ENCODE data around the gene CTNNBIP1.

CTNNBIP1 gene

DNA sequence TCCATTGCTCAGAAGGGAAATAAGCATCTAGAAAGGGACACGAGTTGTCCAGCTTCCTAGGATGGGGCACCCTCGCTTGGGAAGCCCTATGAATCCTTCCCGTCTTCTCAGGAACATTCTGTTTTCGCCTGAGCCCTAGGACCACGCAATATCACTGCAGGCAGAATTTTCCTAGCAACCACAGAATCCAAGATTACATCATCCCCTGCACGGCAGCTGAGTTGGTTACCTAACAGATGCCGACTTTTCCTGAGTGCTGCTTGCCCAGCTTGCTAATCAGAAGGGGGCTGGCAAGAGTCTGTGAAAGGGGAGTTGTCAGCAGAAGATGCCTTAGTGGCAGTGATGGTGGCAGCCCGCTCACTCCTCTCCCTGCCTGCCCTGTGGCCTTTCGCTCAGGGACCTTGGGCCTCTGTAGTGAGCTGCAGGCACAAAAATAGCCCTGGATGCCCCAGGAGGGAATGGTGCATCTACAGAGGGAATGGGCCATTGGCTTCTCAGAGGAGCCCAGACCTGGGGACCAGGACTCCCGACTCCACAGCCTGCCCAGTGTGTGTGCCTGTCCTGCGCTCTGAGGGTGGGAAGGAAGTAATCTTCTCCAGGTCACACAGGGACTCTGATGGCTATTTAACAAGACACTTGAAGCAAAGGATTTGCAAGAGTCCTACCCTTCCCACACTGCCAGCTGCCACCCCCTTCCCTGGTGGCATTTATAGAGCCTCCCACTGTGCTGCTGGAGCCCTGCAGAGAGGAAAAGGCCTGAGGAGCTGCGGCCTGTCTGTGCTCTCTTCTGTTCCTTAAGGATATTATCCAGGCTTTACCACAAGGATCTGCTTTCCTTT lies 57.4 kb downstream of the CTNNBIP1 start:
- no peak for DNase-seq (ENCODE audit: low read depth)

DNA sequence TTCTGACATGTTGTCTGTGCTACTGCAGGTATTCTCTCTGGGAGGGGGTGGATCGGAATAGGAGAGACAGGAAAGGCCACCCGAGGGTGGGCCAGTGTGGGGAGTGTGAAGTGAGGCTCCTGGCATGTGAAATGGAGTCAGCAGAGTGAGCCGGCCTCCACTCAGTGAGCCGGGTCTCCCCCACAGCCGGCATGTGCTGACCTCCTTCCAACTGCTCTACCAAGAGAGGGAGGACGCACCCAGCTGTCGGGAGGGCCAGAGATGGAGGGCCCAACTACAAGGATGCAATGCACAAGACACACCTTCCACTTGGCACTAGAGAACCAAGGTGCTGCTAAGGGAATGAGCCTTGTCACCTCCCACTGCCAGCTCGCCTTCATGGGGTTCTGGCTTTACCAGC lies 58.1 kb downstream of the CTNNBIP1 start:
- DNase-seq (ENCODE audit: low read depth), result no peak

DNA sequence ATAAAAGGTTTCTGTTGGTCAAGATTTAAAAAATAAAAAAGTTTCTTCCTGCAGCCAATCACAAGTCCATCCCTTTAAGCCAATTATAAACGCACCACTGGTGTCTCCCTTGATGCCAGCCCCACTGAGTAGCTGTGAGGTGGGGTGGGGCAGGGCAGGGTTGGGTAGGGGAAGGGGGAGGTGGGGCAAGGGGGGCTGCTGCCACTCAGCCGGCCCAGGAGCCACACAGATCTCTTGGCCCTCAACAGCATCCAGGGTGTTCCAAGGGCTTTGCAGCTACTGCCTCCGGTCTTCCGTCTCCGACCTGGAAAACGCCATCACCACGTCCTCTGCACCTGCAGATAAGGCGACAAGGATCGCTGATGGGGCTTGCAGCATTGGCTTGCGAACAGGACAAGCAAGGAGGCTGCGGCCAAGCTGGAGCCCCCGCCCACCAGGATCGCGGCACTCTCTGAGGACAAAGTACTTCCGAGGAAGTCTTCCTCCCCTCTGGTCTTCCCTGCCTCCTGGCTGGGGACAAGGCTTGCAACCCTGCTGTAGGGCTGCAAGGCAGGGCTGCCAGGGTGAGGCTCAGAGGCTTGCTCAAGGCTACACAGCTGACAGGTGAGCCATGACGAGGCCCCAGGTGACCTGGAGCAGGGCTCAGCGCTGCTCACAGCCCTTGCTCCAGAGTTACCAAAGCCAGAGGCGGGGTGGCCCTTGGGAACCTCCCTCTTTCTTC lies 59.5 kb downstream of the CTNNBIP1 start:
- no peak for DNase-seq (ENCODE audit: low read depth)

DNA sequence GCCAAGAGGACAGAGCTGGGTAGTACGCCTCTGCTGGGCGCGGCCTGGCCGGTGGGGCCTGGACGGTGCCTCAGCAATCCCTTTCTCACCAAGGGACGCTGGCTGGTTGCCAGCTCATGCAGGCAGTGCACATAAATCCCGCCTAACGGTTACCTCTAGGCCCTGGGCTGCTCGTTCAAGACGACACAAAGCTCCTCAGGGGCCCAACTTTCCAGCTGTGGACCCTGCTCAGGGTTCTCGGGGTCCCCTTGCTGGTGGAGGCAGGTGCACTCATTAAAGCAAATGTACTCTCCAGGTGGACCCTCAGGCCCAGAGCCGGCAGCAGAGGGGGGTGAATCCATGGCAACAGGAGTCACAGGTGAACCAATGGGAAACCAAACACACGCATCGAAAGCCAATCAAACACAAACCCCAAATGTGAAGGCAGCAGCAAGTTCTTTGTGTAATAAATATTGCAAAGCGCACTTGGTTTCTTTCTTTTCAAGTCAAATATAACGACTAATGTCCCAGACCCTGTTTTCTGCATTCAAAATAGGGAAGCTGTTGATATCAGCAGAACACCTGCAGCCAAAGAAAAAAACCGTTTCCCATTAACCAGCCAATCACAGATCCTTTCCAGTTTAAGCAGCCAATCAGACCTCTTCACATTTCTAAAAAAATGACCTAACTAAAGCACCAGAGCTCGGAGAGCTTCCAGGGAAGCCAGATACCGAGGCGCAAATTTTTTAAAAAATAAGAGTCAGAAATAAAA lies 60.2 kb downstream of the CTNNBIP1 start:
- no peak for DNase-seq (ENCODE audit: low read depth)

DNA sequence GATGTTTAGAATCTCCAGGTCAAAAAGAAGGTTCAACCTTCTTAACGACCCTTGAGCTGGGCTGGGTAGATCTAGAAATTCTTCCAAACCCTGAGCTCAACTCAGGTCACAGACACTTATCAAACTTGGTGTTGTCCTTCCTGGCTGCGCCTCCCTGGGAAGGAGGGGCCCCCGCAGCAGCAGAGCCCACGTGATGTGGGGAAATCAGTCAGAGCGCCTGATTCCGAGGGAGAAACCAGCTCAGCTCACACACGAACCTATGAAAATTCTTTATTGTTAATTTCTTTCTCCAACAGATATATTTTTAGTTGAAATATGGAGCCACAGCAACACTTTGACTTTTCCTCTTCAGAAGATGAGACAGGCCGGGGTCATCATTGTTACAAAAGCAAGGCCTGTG lies 62.0 kb downstream of the CTNNBIP1 start:
- DNase-seq (ENCODE audit: low read depth), result no peak

DNA sequence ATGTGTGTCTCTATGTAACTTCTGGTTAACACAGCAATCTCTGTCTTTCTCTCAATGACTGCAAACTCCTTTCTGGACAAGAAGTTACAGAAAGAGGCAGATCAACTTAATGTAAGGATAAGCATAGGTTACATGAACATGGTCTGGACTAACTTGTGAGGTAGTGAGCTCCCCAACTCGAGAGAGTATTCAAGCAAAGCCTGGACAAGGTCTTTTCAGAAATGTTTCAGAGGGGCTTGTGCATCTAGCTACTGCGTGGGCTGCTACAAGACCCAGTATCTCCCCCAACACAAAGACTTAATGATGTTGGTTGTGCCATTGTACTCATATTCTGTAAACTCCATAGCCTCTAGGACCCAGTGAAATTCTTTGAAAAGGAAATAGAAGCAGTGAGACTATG lies 62.8 kb downstream of the CTNNBIP1 start:
- DNase-seq (ENCODE audit: low read depth), result no peak

DNA sequence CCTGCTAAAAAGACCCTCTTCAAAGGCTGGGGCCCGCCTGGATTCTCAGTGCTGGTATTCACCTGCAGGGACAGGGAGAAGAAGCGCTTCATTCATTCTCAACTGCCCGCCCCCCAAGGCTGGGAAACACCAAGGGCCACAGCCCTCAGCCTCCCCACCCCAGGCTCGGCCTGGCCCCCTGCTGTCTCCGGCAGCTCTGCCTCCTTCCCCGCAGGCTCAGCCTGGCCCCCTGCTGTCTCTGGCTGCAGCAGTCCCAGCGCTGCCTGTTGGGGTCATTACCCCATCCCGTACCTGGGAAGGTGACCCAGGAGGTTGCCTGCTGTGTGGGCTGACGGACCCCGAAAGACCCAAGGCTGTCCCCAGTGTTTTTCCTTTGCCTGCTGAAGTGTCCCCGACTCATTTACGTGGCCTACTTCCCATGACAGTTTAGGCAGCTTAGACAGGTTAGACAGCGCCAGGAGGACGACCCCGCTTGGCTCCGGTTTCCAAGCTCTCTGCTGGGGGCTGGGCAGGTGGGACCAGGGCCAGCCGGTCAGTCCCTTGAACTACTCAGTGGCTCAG lies 63.4 kb downstream of the CTNNBIP1 start:
- no peak for DNase-seq (ENCODE audit: low read depth)

DNA sequence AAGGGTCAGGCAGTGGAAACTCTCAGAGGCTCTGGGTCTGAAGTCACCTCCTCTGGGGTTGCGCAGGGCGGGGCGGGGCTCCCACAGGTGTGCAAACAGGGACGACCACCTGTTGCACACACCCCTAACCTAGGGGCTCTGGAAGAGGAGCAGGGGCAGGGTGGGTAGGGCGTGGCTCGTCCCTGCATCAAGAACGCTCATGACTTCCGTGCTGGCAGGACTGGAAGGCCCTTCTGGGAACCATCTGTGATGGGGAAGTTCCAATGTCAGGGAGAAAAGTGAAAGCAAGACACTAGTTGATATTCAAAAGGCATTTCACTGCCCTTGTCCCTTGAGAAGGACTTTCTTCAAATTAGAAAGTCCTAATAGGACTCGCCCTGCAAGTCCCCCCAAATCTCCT lies 64.2 kb downstream of the CTNNBIP1 start:
- no peak for DNase-seq (ENCODE audit: low read depth)

DNA sequence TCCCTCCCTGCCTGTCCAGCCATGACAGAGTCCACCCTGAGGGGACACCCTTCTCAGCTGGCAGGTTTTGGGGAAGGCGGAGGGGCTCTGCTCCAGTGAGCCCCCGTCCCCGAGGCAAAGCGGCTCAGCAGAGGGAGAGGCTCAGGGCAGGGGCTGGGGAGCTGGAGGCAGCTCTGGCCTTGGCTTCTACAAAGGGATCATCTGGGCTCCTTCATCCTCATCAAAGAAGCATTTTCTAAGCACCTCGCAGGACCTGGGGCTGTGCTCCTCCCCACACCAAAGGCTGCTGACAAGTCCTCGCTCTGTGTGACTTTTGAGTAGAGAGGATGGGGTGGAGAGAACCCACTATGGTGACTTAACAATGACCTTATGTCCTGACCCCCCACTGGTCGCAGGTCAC lies 65.3 kb downstream of the CTNNBIP1 start:
- DNase-seq (ENCODE audit: low read depth), result no peak

DNA sequence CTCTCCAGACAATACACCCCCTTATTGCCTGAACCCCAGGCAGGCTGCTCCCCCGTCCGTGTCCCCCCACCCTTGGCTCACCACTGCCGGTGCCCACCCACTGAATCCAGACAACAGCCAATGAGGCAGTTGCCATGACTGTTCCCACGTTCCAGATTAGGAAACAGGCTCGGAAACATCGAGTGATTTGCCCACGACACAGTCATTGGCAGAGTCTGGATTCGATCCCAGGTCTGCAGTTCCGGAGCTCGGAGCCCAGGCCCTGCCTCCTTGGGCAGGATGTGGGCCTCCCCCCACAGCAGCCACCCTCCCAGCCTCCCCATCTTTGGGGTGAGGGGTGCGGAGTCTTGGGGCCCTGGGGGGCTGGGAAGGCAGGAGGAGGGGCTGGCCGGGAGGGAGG lies 66.0 kb downstream of the CTNNBIP1 start:
- no peak for DNase-seq (ENCODE audit: low read depth)

DNA sequence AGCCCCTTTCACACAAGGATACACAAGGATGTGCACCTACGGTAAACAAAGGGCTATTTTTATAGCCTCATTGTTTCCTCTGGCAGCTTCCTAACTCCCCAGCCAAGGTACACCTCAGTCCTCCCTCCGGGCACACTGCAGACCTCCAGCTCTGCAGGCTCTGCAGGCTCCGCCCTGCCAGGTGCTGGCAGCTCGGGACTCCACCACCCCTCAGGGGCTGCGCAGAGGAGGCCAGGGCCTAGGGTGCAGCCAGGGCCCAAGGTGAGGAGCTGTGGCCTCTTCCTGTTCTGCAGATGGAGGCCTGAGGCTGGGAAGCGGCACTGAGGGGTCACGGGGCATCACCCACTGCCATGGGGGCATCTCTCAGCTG lies 66.5 kb downstream of the CTNNBIP1 start:
- DNase-seq (ENCODE audit: low read depth), result no peak

DNA sequence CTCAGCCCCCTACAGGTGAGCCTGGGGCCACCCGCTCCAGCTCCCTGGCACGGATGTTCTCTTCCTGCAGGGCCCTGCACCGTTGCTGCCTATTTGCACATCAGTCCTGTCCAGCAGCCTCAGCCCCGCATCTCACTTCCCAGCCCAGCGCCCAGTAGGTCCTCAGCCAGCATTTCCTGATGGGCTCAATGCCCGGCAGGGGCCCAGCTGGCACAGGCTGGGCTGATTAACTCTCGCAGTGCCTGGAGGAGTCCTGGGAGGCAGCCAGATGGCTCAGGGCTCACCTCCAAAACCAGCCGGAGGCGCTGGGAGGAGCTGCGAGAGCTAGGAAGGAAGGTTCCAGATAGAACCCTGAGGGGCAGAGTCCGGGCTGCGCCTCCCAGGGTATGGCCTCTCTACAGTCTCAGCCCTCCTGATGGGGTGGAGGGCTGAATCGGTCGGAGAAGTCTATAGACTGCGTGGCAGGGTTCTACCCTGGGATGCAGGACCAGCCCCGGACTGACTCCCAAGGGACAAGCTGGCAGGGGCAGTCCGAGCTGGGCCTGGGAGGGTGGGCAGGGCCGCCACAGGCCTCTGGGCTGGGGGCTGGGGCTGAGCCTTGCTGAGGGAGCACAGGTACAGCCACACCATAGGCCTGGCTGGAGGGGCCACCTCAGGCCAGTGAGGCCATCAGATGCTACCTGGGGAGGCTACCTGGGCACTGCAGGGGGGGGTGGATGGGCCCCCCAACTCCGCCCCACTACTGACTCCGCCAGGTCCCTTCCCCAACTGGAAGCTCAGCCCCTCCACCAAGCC lies 67.1 kb downstream of the CTNNBIP1 start:
- DNase-seq (ENCODE audit: low read depth), result no peak

DNA sequence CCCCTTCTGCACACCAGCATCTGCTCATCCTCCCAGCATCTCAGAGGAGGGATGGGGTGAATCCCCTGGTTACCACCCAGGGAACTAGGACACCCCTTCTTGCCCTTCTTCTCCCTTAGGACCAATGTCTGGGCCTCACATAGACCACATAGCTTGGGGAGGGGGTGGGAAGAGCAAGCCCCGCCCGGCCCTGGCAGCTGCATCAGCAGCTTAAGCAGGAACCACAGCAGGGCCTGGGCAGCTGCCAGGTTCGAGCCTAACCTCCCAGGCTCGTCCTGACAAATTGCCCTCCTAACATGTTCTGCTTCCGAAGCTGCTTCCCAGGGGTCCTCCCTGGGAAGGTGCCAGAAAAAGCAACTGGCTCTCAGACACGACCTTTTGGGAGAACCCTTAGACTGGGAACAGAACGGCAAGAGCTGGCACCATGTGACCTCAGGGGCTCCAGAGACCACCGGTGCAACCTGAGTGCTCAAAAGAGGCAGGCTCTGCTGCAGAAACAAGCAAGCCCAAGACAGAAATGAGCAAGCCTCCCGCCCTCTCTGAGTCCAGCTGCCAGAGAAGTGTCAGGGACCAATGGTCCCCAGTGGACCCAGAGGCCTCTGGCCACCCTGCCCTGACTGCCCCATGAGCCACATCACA lies 67.9 kb downstream of the CTNNBIP1 start:
- DNase-seq (ENCODE audit: low read depth), result no peak

DNA sequence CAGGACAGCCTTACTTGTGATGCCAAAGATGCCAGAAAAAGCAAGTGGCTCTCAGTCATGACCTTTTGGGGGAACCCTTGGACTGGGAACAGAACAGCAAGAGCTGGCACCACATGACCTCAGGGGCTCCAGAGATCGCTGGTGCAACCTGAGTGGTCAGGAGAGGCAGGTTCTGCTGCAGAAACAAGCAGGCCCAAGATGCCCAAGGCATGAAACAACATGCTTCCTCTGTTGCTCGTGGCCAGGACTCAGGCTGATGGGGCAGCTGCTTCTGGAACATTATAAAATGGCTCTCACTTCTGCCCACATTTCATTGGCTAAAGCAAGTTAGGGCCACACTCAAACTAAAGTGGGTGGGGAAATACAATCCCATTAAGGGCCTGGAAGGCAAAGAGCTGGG lies 68.6 kb downstream of the CTNNBIP1 start:
- DNase-seq (ENCODE audit: low read depth), result no peak

DNA sequence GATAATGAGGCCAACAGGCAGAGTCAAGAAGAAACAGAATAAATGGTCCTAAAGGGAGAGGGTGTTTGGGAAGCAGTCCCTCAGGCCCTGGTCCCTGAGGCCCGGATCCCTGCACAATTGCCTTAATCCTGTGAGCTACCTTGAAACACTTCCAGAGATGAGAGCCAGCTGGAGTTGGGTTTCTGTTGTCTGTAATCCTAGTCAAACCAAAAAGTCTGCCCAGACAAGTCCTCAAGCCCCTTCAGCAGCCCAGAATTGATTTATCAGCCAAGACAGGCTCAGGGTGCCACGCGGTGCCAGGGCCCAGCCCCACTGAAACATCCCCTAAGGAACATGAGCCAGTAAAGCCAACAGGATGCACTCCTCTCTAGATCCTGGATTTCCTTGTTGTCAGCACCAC lies 69.9 kb downstream of the CTNNBIP1 start:
- DNase-seq (ENCODE audit: low read depth), result no peak

DNA sequence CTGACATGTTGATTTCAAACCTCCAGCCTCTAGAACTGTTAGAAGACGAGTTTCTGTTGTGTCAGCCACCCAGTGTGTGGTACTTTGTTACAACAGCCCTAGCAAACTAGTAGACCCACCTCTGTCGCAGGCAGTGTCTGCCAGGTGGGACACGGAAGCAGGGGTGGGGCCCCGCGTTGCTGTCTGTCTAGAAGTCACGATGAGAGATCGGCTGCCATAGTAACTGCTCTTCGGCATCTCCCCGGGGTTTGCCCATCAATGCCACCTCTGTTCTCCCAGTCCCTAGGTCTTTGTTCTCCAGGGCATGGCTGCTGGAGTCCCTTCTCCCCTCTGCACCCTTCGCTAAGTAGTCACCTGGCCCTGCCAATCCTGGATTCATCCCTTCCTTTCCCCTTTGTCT lies 71.1 kb downstream of the CTNNBIP1 start:
- no peak for DNase-seq (ENCODE audit: low read depth)

DNA sequence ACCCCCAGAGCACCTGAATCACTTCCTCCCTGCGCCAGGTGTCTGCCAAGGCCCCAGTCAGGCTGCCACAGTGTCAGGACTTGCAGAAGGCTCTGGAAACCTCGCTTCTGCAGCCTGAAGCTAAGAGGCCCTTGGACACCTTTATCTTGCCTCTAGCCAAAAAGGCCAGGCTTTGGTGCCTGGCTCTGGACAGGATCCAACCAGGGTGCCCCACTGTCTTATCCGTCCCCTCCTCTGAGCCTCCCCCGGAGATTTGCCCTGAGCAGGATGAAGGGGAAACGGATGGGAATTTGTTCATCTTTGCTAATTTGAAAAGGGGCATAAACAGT lies 73.5 kb downstream of the CTNNBIP1 start:
- DNase-seq (ENCODE audit: low read depth), result no peak

DNA sequence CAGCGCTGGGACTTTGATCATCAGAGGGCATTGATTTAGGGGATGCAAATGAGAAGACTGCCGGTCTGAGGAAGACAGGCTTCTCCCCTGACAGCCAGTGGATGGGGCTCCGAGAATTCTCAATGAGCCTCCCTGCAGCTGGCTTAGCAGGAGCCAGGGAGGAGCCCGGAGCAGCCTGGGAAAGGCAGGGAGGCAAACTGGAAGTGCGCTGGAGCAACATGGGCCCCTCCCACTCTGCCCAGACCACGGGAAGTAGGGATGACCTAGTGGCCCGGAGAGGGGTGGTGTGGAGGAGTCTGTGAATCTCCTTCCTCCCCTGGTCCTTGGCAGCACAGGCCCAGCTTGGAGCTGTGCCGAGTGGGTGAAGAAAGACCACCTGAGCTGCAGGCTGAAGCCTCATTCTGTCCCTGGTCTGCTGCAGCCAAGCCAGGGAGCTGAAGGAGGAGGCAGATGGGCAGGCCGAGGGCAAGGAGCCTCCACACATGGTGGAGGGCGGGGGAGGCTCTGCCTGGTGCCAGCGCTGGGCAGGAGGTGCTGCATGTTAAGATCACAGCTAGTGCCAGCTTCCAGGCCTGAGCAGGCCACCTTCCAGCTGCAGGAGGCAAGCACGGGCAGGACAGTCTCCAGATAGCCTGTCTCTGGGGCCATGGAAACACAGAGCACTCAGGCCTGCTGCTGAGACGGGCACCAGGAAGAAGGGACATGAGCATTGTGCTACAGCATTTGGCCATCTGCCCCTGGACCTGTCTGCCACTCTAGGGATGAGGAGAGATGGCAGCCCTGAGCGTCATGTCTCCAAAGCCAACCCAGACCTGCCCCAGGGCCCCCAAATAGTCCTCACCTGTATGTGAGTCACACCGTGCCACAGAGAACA lies 74.1 kb downstream of the CTNNBIP1 start:
- DNase-seq (ENCODE audit: low read depth), result no peak

DNA sequence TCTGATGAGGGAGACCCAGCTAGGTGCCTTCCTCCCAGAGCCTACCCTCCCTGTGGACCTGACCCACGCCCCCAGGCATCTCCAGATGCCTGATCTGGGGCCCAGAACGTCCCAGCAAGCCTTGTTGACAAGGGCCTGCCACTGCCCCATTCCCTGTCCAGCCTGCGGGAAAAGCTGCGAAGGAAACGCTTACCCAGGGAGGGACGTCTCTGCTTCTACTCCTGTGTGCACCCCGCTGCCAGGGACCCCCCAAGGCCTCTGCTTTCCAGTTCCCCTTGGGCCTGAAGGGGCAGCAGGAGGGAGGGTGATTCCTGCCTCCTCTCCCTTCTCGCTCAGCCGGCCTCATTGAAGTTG lies 74.7 kb downstream of the CTNNBIP1 start:
- DNase-seq (ENCODE audit: low read depth), result no peak

DNA sequence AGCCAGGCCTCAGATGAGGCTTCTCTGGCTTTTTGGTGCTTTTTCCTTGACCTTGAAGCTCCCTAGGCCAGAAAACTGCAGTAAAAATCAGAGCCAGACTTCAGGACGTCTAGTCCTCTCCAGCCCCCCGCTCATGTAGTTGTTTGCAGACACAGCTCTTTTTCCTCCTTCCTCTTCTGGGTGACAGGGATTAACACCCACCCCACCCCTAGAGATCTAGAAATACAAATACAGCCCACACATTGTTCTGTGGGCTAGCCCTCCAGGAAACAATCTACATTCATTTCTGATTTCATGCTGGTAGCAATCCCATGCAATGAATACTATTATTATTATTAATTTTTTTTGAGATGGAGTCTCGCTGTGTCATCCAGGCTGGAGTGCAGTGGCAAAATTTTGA lies 76.4 kb downstream of the CTNNBIP1 start:
- DNase-seq (ENCODE audit: low read depth), result no peak
